ENCODE data around the gene MUC3A. TPM values are rescaled to one million over a fixed set of nuclear protein-coding genes. Genes with fewer than 3 reads are reported as not detected.
"Not testable (repeated sequence)": the region's sequence is repeated elsewhere in the genome, so short reads cannot be mapped to it uniquely, and the experiment has no call there.

MUC3A gene
- total and polyA plus RNA-seq, 2 of the 4 experiments (the other 2 are of a cell fraction): 0.05 TPM; not detected in 1

GRCh38 chr7:100992280-100992679, 42.9 kb downstream of the MUC3A start:
- H2AK9ac ChIP-seq (replicated peaks; ENCODE audit: low read depth, low read length, poor library complexity); dilution Hi-C loops (cut with HindIII; ENCODE audit: low sequenced_read_pairs, unreplicated experiment); BruUV-seq (replicated peaks): not testable (repeated sequence)

GRCh38 chr7:100994671-100995070, 45.3 kb downstream of the MUC3A start:
- dilution Hi-C loops (cut with HindIII; ENCODE audit: low sequenced_read_pairs, unreplicated experiment); H3K4me3 ChIP-seq (ENCODE audit: insufficient read depth, low read depth, low read length); POLR2A ChIA-PET (ENCODE audit: unreplicated experiment); H3K9me3 ChIP-seq (ENCODE audit: control insufficient read depth, insufficient read depth, low read length); H3K36me3 ChIP-seq (ENCODE audit: control insufficient read depth, insufficient read depth, low read length); H3K9ac ChIP-seq (ENCODE audit: low read depth, low read length); H2BK15ac ChIP-seq (ENCODE audit: low read depth, low read length); ATAC-seq (ENCODE audit: low read depth); H3K27ac ChIP-seq (ENCODE audit: insufficient read depth, low read length); H3K4me2 ChIP-seq (ENCODE audit: low read depth, low read length); intact Hi-C loops (cut with micrococcal nuclease); H4K5ac ChIP-seq (ENCODE audit: low read depth, low read length); H2BK120ac ChIP-seq (ENCODE audit: low read depth, low read length); H3K27me3 ChIP-seq (ENCODE audit: control insufficient read depth, insufficient read depth, low read length); H2AK9ac ChIP-seq (replicated peaks; ENCODE audit: low read depth, low read length, poor library complexity); H3K4me1 ChIP-seq (ENCODE audit: control insufficient read depth, insufficient read depth, low read length); H2AK5ac ChIP-seq (ENCODE audit: low read depth, low read length); H3K79me1 ChIP-seq (ENCODE audit: low read depth in 1 of 2, low read length in 2 of 2); H3K56ac ChIP-seq (ENCODE audit: extremely low read depth, insufficient read depth, low read length); H3K9me1 ChIP-seq (ENCODE audit: insufficient read depth, low read length); H3K23ac ChIP-seq (ENCODE audit: low read depth, low read length); H2AFZ ChIP-seq (replicated peaks; ENCODE audit: low read length, poor library complexity); in situ Hi-C loops (cut with MboI; ENCODE audit: low sequenced_read_pairs); H2BK20ac ChIP-seq (ENCODE audit: low read depth, low read length); BruUV-seq (replicated peaks); H2BK5ac ChIP-seq (ENCODE audit: low read depth, low read length, poor library complexity, severe bottlenecking); DNase-seq; H3K14ac ChIP-seq (replicated peaks; ENCODE audit: low read depth, low read length); H3K18ac ChIP-seq (ENCODE audit: low read depth, low read length); H4K91ac ChIP-seq (ENCODE audit: insufficient read depth, low read depth, low read length); H3K4ac ChIP-seq (ENCODE audit: low read depth, low read length); H4K20me1 ChIP-seq (ENCODE audit: insufficient read depth, low read length); H4K8ac ChIP-seq (ENCODE audit: low read depth in 2 of 2, low read length in 2 of 2); CTCF ChIA-PET: not testable (repeated sequence)
- WGBS, 2 experiments (ENCODE audit: extremely low coverage in 2 of 2, insufficient read length in 1 of 2): no CpG with 5 or more reads among the region's 9 CpGs

More at GRCh38 chr7:100992280-100992679, 42.9 kb downstream of the MUC3A start:
- ATAC-seq (ENCODE audit: low read depth); H2BK20ac ChIP-seq (ENCODE audit: low read depth, low read length); POLR2A ChIA-PET (ENCODE audit: unreplicated experiment); H3K4ac ChIP-seq (ENCODE audit: low read depth, low read length); H3K23ac ChIP-seq (ENCODE audit: low read depth, low read length); H3K27me3 ChIP-seq (ENCODE audit: control insufficient read depth, insufficient read depth, low read length); H4K5ac ChIP-seq (ENCODE audit: low read depth, low read length); H4K20me1 ChIP-seq (ENCODE audit: insufficient read depth, low read length); H3K9me3 ChIP-seq (ENCODE audit: control insufficient read depth, insufficient read depth, low read length); H2BK15ac ChIP-seq (ENCODE audit: low read depth, low read length); H2AFZ ChIP-seq (replicated peaks; ENCODE audit: low read length, poor library complexity); in situ Hi-C loops (cut with MboI; ENCODE audit: low sequenced_read_pairs); H3K4me2 ChIP-seq (ENCODE audit: low read depth, low read length); H3K14ac ChIP-seq (replicated peaks; ENCODE audit: low read depth, low read length); H3K9me1 ChIP-seq (ENCODE audit: insufficient read depth, low read length); H2BK120ac ChIP-seq (ENCODE audit: low read depth, low read length); H3K56ac ChIP-seq (ENCODE audit: extremely low read depth, insufficient read depth, low read length); intact Hi-C loops (cut with micrococcal nuclease); CTCF ChIA-PET; H3K9ac ChIP-seq (ENCODE audit: low read depth, low read length); H2BK5ac ChIP-seq (ENCODE audit: low read depth, low read length, poor library complexity, severe bottlenecking); H3K79me1 ChIP-seq (ENCODE audit: low read depth in 1 of 2, low read length in 2 of 2); H3K4me3 ChIP-seq (ENCODE audit: insufficient read depth, low read depth, low read length); H3K4me1 ChIP-seq (ENCODE audit: control insufficient read depth, insufficient read depth, low read length); H2AK5ac ChIP-seq (ENCODE audit: low read depth, low read length); DNase-seq; H3K18ac ChIP-seq (ENCODE audit: low read depth, low read length); H4K91ac ChIP-seq (ENCODE audit: insufficient read depth, low read depth, low read length); H4K8ac ChIP-seq (ENCODE audit: low read depth in 2 of 2, low read length in 2 of 2); H3K36me3 ChIP-seq (ENCODE audit: control insufficient read depth, insufficient read depth, low read length); H3K27ac ChIP-seq (ENCODE audit: insufficient read depth, low read length): not testable (repeated sequence)
- 76% methylated on average over 5 of the region's 12 CpGs; no CpG with 5 or more reads in 1 of the 2 experiments for WGBS, 2 experiments (ENCODE audit: extremely low coverage in 2 of 2, insufficient read length in 1 of 2)
